Ishikawa (cell line): ENCODE results near the gene BAZ1B.

Source experiments
- CEBPB ChIP-seq: IDR thresholded peaks from 2 replicates; pipeline ENCODE4 v1.6.1; 2012
- CREB1 ChIP-seq: IDR thresholded peaks from 2 replicates; pipeline ENCODE4 v1.6.1; 2012; ENCODE audit warnings: low read depth
- EGR1 ChIP-seq: IDR thresholded peaks from 2 replicates; pipeline ENCODE4 v1.6.1; 2012
- EP300 ChIP-seq: IDR thresholded peaks from 2 replicates; pipeline ENCODE4 v1.6.1; 2012; ENCODE audit warnings: borderline replicate concordance
- FOXM1 ChIP-seq: IDR thresholded peaks from 2 replicates; pipeline ENCODE4 v1.6.1; 2012; ENCODE audit warnings: low read depth, borderline replicate concordance
- NFIC ChIP-seq: IDR thresholded peaks from 2 replicates; pipeline ENCODE4 v1.6.1; 2012
- RAD21 ChIP-seq: IDR thresholded peaks from 2 replicates; pipeline ENCODE4 v1.6.1; 2012; ENCODE audit warnings: low read depth
- REST ChIP-seq: IDR thresholded peaks from 2 replicates; pipeline ENCODE4 v1.6.1; 2012; ENCODE audit warnings: low read depth, mild to moderate bottlenecking
- TAF1 ChIP-seq: IDR thresholded peaks from 2 replicates; pipeline ENCODE4 v1.6.1; 2012; ENCODE audit warnings: low read depth, mild to moderate bottlenecking
- TCF12 ChIP-seq: IDR thresholded peaks from 2 replicates; pipeline ENCODE4 v1.6.1; 2012; ENCODE audit warnings: low read depth
- TEAD4 ChIP-seq: IDR thresholded peaks from 2 replicates; pipeline ENCODE4 v1.6.1; 2012
- YY1 ChIP-seq: IDR thresholded peaks from 2 replicates; pipeline ENCODE4 v1.6.1; 2012; ENCODE audit warnings: low read depth
- ZBTB7A ChIP-seq: IDR thresholded peaks from 2 replicates; pipeline ENCODE4 v1.6.1; 2012; ENCODE audit warnings: low read depth
- TF ChIP-seq, protein P1 (sequence below): IDR thresholded peaks from 2 replicates; pipeline ENCODE4 v1.6.1; 2012
- TF ChIP-seq, protein P2 (sequence below): IDR thresholded peaks from 2 replicates; pipeline ENCODE4 v1.6.1; 2012

Gene BAZ1B

DNA sequence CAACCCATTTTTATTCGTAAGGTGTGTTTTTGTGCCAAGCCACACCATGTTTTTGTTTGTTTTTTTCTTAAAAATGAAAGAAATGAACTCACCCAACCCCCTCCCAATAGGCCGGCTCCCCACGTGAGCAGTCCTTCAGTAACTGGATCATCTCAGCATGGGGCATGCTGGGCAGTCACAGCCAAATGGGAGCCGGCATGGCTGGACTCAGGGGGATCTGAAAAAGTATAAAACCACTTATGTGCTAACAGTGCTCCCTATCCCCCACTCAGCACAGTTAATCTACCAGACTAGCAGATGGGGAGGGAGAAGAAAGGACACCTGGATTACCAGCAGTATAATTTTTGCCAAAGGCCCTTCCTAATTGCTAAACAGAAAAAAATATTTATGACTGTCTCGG is 39.3 kb downstream of the BAZ1B start:
- no peak for TF ChIP-seq YY1
- TF ChIP-seq CREB1, result no peak
- no peak for TF ChIP-seq TCF12
- TF ChIP-seq FOXM1, result no peak
- no peak for TF ChIP-seq TAF1
- no peak for TF ChIP-seq EGR1
- TF ChIP-seq, protein P1, sequence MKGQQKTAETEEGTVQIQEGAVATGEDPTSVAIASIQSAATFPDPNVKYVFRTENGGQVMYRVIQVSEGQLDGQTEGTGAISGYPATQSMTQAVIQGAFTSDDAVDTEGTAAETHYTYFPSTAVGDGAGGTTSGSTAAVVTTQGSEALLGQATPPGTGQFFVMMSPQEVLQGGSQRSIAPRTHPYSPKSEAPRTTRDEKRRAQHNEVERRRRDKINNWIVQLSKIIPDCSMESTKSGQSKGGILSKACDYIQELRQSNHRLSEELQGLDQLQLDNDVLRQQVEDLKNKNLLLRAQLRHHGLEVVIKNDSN, result peak; percentile 68
- TF ChIP-seq NFIC, result no peak
- TF ChIP-seq, protein P2, sequence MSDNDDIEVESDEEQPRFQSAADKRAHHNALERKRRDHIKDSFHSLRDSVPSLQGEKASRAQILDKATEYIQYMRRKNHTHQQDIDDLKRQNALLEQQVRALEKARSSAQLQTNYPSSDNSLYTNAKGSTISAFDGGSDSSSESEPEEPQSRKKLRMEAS, result 0 out of 2 replicates have a peak, but pooled peaks have one; percentile 12
- no peak for TF ChIP-seq CEBPB
- TF ChIP-seq TEAD4, result no peak
- no peak for TF ChIP-seq EP300
- TF ChIP-seq RAD21, result no peak
- TF ChIP-seq ZBTB7A, result no peak
- TF ChIP-seq REST, result no peak

DNA sequence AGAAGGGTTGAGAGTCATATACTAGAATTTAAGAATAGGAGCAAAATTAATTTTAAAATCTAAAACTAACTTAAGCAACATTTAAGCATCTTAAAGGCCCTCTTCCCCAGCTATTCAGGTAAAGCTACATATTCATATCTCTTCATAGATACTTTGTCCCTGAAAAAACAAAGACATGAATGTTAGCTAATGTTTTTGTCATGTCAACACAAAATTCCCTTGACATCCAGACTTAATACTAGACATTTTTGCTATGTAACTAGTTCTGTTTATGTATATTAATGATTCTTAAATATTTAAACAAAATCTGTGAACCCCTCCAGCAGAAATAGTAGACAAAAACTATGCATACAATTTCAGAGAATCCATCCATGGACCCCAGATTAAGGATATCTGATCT is 43.5 kb downstream of the BAZ1B start:
- TF ChIP-seq EP300 (no peak), FOXM1 (no peak), ZBTB7A (no peak), TCF12 (no peak)

- TF ChIP-seq EP300 (no peak), NFIC (no peak), TCF12 (no peak), RAD21 (no peak), ZBTB7A (no peak), CREB1 (no peak), EGR1 (no peak), CEBPB (no peak), REST (no peak), TEAD4 (no peak), YY1 (no peak)
- TF ChIP-seq, protein P2, result no peak
- TF ChIP-seq, protein P1, result no peak
Measured at GRCh38 chr7:73477376-73477775, 44.7 kb downstream of the BAZ1B start.

DNA sequence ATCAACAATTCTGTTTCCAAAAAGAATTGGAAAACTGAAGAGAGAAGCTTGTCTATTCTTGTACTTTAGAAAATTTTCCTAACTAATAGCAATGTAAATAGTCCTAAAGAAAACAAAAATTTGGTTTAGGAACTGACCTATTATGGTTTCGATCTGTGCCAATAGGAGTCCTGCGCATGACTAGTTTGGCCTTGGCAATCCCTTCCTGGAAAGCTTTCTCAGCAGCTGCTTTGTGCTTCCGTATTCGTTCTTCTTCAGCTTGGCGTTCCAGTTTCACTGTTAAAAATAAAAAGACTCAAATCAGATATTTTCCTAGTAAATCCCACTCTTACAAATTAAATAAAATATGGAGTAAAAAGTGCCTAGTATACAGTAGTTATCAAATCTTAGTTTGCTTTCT is 51.9 kb downstream of the BAZ1B start:
- TF ChIP-seq TAF1, result no peak
- TF ChIP-seq, protein P1, result no peak
- no peak for TF ChIP-seq CEBPB
- TF ChIP-seq EP300, result no peak
- TF ChIP-seq, protein P2, result no peak
- TF ChIP-seq FOXM1, result no peak
- no peak for TF ChIP-seq ZBTB7A
- no peak for TF ChIP-seq TEAD4
- TF ChIP-seq YY1, result no peak
- TF ChIP-seq TCF12, result no peak
- no peak for TF ChIP-seq CREB1
- no peak for TF ChIP-seq REST
- TF ChIP-seq NFIC, result no peak
- no peak for TF ChIP-seq EGR1
- no peak for TF ChIP-seq RAD21
